22Rv1 (cell line): ENCODE data around the gene HSD17B14.
"Not testable (repeated sequence)": the region's sequence is repeated elsewhere in the genome, so short reads cannot be mapped to it uniquely, and the experiment has no call there.

ENCODE experiments used
- H3K27ac ChIP-seq: fragments of 450-650 bp; 2 replicates; pipeline ENCODE4 v1.5.1; 2017
- ZFX ChIP-seq: fragments of 450-650 bp; IDR thresholded peaks from 2 replicates; pipeline ENCODE4 v1.6.1; 2017; ENCODE audit warnings: antibody characterized with exemption, borderline replicate concordance
- TF ChIP-seq, protein P1 (sequence below): fragments of 450-650 bp; IDR thresholded peaks from 2 replicates; pipeline ENCODE4 v1.5.1; 2017; ENCODE audit warnings: mild to moderate bottlenecking

The HSD17B14 gene

DNA sequence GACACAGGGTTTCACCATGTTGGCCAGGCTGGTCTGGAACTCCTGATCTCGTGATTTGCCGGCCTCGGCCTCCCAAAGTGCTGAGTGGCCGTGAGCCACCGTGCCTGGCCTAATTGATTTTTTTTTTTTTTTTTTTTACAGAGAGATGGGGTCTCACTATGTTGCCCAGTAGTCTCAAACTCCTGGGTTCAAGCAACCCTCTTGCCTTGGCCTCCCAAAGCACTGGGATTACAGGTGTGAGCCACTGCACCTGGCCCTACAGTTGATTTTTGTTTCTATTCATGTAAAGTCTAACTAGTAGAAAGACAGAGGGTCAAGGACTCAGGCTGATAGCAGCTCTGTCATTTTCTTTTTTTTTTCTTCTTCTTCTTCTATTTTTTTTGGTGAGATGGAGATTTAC, 59.2 kb downstream of the HSD17B14 start:
- no peak for TF ChIP-seq ZFX
- TF ChIP-seq, protein P1, sequence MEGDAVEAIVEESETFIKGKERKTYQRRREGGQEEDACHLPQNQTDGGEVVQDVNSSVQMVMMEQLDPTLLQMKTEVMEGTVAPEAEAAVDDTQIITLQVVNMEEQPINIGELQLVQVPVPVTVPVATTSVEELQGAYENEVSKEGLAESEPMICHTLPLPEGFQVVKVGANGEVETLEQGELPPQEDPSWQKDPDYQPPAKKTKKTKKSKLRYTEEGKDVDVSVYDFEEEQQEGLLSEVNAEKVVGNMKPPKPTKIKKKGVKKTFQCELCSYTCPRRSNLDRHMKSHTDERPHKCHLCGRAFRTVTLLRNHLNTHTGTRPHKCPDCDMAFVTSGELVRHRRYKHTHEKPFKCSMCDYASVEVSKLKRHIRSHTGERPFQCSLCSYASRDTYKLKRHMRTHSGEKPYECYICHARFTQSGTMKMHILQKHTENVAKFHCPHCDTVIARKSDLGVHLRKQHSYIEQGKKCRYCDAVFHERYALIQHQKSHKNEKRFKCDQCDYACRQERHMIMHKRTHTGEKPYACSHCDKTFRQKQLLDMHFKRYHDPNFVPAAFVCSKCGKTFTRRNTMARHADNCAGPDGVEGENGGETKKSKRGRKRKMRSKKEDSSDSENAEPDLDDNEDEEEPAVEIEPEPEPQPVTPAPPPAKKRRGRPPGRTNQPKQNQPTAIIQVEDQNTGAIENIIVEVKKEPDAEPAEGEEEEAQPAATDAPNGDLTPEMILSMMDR, result no peak
- H3K27ac ChIP-seq, result no peak overlapping the region

DNA sequence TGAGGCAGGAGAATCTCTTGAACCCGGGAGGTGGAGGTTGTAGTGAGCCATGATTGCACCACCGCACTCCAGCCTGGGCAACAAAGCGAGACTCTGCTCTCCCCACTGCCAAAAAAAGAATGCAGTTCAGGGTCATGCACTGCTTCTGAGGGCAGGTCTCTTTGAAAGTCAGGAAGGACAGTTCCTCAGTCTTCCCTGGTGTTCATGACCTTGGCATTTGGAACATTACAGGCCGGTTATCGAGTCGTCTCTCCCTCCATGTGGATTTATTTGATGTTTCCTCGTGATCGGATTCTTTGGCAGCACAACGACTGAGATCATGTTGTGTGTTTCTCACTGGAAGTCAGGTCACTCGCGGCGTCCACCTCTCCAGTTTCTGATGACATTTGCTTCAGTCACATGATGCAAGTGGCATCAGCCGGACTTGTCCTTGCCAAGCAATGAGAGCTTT, 63.8 kb downstream of the HSD17B14 start:
- TF ChIP-seq ZFX, result no peak
- TF ChIP-seq, protein P1, result no peak
- 0 out of 2 replicates have a peak overlapping the region, but pooled peaks have one; percentile 12 for H3K27ac ChIP-seq

DNA sequence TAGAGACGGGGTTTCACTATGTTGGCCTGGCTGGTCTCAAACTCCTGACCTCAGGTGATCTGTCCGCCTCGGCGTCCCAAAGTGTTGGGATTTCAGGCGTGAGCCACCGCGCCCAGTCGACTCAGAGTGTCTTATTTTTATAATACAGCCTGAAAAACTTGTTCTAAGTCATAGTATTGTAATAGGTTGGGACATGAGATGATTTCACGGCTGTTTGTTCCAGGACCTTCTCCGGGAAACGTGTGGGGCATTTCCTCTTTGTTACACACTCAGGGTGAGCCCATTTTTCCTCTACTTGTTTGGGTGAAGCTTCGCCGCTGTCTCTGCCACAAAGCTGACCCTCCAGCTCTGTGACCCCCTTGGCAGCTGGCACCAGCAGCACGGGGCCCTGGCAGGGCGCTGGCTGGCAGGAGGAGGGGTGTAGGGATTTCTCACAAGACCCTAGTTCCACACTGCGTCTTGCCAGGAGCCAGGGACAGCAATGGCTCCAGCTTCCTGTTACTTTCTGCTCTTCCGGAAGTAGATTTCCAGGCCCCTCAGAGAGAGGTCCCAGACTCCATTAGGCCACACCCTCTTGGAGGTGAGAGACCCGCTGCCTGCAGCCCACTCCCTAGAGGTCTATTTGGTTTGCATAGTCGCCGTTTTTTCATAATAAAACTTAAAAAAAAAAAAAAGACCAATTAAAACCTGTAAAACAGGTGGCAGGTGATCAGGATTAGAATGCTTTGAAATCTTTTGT, 65.4 kb downstream of the HSD17B14 start:
- TF ChIP-seq, protein P1, result no peak
- TF ChIP-seq ZFX, result no peak

DNA sequence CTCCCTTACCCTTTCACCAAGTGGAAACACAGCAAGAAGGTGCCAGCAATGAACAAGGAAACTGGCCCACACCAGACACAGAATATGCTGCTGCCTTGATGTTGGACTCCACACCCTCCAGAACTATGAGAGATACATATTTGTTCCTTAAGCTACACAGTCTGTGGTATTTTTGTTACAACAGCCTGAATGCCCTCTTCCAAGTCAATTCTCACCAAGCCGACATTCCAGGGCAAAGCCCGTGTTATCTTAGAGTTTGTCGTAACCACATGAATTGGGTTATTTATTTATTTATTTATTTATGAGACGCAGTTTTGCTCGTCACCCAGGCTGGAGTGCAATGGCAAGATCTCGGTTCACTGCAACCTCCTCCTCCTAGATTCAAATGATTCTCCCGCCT, 66.0 kb downstream of the HSD17B14 start:
- TF ChIP-seq, protein P1, result no peak
- no peak for TF ChIP-seq ZFX
- H3K27ac ChIP-seq, result no peak overlapping the region

More for the DNA sequence above, 65.4 kb downstream of the HSD17B14 start:
- no peak overlapping the region for H3K27ac ChIP-seq

DNA sequence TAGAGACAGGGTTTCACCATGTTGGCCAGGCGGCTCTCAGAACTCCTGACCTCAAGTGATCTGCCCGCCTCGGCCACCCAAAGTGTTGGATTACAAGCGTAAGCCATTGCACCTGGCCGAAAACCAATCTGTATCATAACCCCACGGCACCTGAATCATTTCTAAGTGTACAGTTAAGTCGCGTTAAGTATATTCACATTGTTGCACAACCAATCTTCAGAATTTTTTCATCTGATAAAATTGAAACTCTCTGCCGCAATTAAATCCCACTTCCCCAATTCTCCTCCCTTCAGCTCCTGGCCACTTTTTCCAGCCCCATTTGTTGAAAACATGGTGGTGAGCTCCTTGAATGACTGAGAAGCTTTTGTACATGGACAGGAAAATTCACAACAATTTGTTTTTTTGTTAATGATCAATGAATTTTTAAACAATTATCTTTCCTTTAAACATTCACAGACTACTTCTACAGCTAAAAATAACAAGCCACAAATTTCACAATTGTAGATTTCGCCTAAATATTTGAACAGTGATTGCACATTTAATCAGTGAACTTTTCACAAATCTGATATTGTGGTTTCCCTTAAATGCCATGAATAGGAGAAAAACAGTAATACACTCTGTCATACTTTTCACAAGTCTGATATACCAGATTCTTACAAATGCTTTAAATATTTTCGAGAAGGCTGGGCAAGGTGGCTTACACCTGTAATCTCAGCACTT, 67.1 kb downstream of the HSD17B14 start:
- TF ChIP-seq, protein P1, result no peak
- no peak for TF ChIP-seq ZFX
- no peak overlapping the region for H3K27ac ChIP-seq

GRCh38 chr19:48768171-48768753, 68.0 kb downstream of the HSD17B14 start:
- not testable (repeated sequence) for H3K27ac ChIP-seq

- not testable (repeated sequence) for H3K27ac ChIP-seq
Observed at GRCh38 chr19:48765816-48766215, 70.5 kb downstream of the HSD17B14 start.
